ENCODE results near the gene NTN1. TPM values are rescaled to one million over a fixed set of nuclear protein-coding genes. Genes with fewer than 3 reads are reported as not detected.

Gene NTN1
- total and polyA plus RNA-seq, 2 experiments from 2014 or later: 0.42 to 2.1 TPM

DNA sequence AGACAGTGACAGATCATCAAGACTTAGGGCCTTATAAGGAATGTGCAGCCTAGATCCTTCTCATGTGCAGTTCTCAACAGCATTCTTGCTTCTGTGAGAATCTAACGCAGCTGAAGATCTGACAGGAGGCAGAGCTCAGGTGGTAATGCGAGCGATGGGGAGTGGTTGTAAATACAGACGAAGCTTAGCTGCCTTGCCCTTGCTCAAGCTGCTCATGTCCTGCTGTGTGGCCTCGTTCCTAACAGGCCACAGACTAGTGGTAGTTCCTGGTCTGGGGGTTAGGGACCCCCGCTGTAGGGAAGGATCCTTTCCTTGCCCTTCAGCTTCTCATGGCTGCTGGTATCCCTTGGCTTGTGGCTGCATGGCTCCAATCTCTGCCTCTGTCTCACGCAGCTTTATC is 10.3 kb upstream of the NTN1 start:
- Histone ChIP-seq H3K4me3 (no peak overlapping the region), H4K20me1 (ENCODE audit: insufficient read depth, poor library complexity, severe bottlenecking) (no peaks in the 10 kb centered on the region), H3K36me3 (replicated peaks; ENCODE audit: insufficient read depth, low read depth) (no peaks in the 10 kb centered on the region), H3K79me2 (no peaks in the 10 kb centered on the region), H3K4me2 (no peak overlapping the region), H3K9me3 (ENCODE audit: low read depth) (no peaks in the 10 kb centered on the region), H3K4me1 (ENCODE audit: insufficient read depth) (no peaks in the 10 kb centered on the region), H3K27me3 (peaks cover 69% of the 10 kb centered on the region), H3K9me2 (replicated peaks; ENCODE audit: insufficient read depth) (no peaks in the 10 kb centered on the region), H2AFZ (no peak overlapping the region), H3K27ac (no peak overlapping the region)
- no peak for DNase-seq (ENCODE audit: low spot score)
- 81% methylated on average over 7 of the region's 7 CpGs for WGBS (ENCODE audit: low lambda C conversion rate, missing lambda C conversion rate)
- no peak for TF ChIP-seq EZH2 (IDR thresholded peaks at IDR 0.05; ENCODE audit: borderline replicate concordance)
- TF ChIP-seq EZH2phosphoT487 (IDR thresholded peaks at IDR 0.05; ENCODE audit: low read depth, severe bottlenecking, unreplicated experiment): no peak
- TF ChIP-seq, protein P1, sequence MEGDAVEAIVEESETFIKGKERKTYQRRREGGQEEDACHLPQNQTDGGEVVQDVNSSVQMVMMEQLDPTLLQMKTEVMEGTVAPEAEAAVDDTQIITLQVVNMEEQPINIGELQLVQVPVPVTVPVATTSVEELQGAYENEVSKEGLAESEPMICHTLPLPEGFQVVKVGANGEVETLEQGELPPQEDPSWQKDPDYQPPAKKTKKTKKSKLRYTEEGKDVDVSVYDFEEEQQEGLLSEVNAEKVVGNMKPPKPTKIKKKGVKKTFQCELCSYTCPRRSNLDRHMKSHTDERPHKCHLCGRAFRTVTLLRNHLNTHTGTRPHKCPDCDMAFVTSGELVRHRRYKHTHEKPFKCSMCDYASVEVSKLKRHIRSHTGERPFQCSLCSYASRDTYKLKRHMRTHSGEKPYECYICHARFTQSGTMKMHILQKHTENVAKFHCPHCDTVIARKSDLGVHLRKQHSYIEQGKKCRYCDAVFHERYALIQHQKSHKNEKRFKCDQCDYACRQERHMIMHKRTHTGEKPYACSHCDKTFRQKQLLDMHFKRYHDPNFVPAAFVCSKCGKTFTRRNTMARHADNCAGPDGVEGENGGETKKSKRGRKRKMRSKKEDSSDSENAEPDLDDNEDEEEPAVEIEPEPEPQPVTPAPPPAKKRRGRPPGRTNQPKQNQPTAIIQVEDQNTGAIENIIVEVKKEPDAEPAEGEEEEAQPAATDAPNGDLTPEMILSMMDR (IDR thresholded peaks at IDR 0.05; ENCODE audit: poor library complexity): no peak

DNA sequence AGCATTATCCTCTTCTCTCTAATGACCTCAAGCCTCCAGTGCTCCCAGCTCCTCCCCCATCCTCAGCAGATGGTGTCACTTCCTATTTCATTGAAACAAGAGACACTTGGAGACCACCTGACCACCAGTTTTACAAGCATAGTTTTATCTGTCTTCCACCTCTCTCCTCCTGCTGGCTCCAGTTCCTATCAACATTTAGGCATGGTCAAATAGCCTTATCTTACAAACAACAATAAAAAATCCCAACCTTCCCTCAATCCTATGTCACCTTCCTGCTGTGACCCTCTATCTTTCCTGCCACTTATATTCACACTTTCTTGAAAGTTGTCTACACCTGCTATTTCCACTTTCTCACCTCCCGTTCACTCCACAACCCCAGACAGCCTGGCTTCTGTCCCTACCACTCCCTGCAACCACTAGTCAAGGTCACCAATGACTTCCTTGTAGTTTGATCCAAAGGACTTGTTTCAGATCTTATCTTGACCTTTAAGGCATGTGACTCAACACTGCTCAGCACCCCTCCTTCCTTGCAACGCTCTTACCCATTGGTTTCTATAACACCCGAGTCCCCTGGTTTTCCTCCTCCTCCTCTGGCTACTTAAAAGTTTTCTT is 4.3 kb upstream of the NTN1 start:
- no peak overlapping the region for H3K4me2 ChIP-seq
- H4K20me1 ChIP-seq (ENCODE audit: insufficient read depth, poor library complexity, severe bottlenecking): no peaks in the 10 kb centered on the region
- H3K9me2 ChIP-seq (replicated peaks; ENCODE audit: insufficient read depth): no peaks in the 10 kb centered on the region
- H2AFZ ChIP-seq: no peak overlapping the region
- no peaks in the 10 kb centered on the region for H3K4me1 ChIP-seq (ENCODE audit: insufficient read depth)
- 13% methylated on average over 3 of the region's 3 CpGs for WGBS (ENCODE audit: low lambda C conversion rate, missing lambda C conversion rate)
- H3K9me3 ChIP-seq (ENCODE audit: low read depth): no peaks in the 10 kb centered on the region
- no peak overlapping the region for H3K4me3 ChIP-seq
- H3K27me3 ChIP-seq: peaks cover 69% of the 10 kb centered on the region
- TF ChIP-seq EZH2phosphoT487 (IDR thresholded peaks at IDR 0.05; ENCODE audit: low read depth, severe bottlenecking, unreplicated experiment) (no peak), EZH2 (IDR thresholded peaks at IDR 0.05; ENCODE audit: borderline replicate concordance) (no peak)
- TF ChIP-seq, protein P1 (IDR thresholded peaks at IDR 0.05; ENCODE audit: poor library complexity): no peak
- DNase-seq (ENCODE audit: low spot score): peak; percentile 33
- H3K36me3 ChIP-seq (replicated peaks; ENCODE audit: insufficient read depth, low read depth): no peaks in the 10 kb centered on the region
- H3K27ac ChIP-seq: no peak overlapping the region
- H3K79me2 ChIP-seq: no peaks in the 10 kb centered on the region

DNA sequence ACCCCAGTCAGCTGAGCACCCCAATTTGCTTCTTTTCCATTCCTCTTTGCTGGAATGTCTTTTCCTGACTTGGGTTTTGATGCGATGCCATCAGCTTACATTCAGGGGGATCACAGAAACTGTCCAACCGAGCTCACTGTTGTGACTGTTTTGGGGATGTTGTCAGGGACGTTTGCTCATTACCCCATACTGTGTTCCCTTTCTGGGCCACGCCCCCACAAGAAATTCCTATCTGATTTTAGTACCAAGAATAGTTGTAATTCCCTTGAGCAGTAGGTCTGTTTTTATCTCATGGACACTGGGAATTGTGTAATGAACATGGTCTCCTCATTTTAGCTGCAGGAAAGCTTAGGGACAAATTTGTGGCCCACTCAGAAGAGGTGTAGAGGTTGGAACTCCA is 2.6 kb upstream of the NTN1 start:
- H3K4me3 ChIP-seq: no peak overlapping the region
- no peak overlapping the region for H2AFZ ChIP-seq
- H3K4me1 ChIP-seq (ENCODE audit: insufficient read depth): peaks cover 13% of the 10 kb centered on the region
- H3K4me2 ChIP-seq: no peak overlapping the region
- no peaks in the 10 kb centered on the region for H3K9me2 ChIP-seq (replicated peaks; ENCODE audit: insufficient read depth)
- no peaks in the 10 kb centered on the region for H4K20me1 ChIP-seq (ENCODE audit: insufficient read depth, poor library complexity, severe bottlenecking)
- no peak for DNase-seq (ENCODE audit: low spot score)
- H3K36me3 ChIP-seq (replicated peaks; ENCODE audit: insufficient read depth, low read depth): no peaks in the 10 kb centered on the region
- H3K9me3 ChIP-seq (ENCODE audit: low read depth): no peaks in the 10 kb centered on the region
- TF ChIP-seq EZH2phosphoT487 (IDR thresholded peaks at IDR 0.05; ENCODE audit: low read depth, severe bottlenecking, unreplicated experiment) (no peak), EZH2 (IDR thresholded peaks at IDR 0.05; ENCODE audit: borderline replicate concordance) (no peak)
- TF ChIP-seq, protein P1 (IDR thresholded peaks at IDR 0.05; ENCODE audit: poor library complexity): no peak
- no peaks in the 10 kb centered on the region for H3K79me2 ChIP-seq
- no peak overlapping the region for H3K27ac ChIP-seq
- peaks cover 78% of the 10 kb centered on the region for H3K27me3 ChIP-seq
- WGBS (ENCODE audit: low lambda C conversion rate, missing lambda C conversion rate): 68% methylated on average over 4 of the region's 4 CpGs

All from hepatocyte (in vitro differentiated cells).